ENCODE results near the gene PPP1R10. TPM values are rescaled to one million over a fixed set of nuclear protein-coding genes. Genes with fewer than 3 reads are reported as not detected.

The PPP1R10 gene
- total RNA-seq (2022; extraction: Qiagen RNA extraction), result 26.5 to 49.0 TPM (median 36.6 TPM) in 5 replicates

GRCh38 chr6:30616811-30617564 is at the start of gene PPP1R10:
Gene PPP1R10, minus strand, starts transcription at chr6:30617243. Its CDS starts 7,299 bp downstream, at chr6:30609944.

DNA sequence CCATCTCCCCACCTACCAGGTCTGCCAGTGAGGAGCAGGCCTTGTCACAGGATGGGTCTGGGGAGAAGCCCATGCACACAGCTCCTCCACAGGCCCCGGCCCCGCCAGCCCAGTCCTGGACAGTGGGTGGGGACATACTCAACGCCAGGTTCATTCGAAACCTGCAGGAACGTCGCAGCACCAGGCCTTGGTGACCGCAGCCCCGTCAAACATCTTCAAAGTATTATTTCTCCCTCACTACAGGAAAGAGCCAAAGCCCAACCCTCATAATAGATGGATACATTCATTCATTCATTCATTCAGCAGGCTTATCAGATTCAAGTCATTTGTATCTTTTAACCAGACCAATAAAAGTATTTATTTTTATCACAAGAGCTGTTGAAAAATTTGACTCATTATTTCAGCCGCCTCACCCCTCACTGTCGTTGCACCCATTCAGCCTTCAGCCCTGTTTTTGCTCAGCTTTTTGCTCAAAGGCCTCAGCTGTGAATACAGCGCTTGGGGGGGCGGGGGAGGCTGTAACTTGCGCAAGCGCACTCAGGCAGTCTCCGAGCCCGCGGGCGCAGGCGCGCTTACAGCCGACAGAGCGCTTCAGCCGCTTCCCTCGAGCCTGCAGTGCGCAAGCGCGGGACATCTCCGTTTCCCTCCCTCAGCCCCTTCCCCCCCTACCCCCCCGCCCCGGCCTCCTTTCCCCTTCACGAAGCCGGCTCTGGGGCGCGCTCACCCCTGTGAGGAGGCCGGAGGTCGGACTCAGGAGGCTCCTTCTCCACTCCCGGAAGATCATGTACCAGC is 29.6 kb upstream of the PPP1R10 start, which contains the start of gene C6orf136:
Gene C6orf136 (plus strand): TSS at position 684 of the 792 bp plus-strand sequence. CDS start 99 bp downstream, at position 783.

GRCh38 chr6:30626484-30627366 is 9.7 kb upstream of the PPP1R10 start, which contains the start of gene ATAT1:
Gene ATAT1, plus strand, starts transcription at chr6:30626874.

DNA sequence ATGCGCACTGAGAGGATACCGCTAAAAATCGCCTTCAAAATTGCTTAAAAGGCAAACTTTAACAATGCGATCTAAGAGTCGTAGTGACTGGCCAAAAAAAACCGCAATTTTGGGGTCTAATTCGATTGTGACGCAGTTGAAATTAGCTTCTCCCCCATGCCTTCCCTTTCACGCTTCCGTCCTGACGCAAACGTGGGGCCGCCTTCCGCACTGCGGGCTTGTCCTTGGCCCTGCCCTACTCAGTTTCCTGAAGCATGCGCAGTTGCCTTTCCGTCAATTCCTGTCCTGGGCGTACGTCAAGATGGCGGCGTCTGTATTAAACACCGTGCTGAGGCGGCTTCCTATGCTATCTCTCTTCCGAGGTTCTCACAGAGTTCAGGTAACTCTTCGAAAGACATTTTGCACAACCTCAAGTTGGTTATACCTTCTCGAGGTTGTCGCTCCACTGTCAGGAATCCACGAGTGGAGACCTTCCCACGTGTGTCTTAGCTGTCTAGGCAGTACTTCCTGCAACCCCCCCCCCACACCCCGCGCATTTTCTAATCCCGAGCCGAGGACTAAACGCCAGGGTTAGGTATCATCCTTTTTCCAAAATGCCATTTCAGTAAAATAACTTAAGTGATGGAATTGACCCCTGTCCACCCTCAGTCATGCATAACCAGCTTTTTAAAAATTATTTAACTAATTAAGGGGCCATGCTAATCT is 674 bp upstream of the PPP1R10 start, which contains the start of gene MRPS18B:
Gene MRPS18B (plus strand): TSS at position 276 of the 705 bp plus-strand sequence. CDS start 26 bp downstream, at position 302.

GRCh38 chr6:30571075-30571761 is 45.8 kb downstream of the PPP1R10 start, which contains the start of gene ABCF1:
Gene ABCF1, plus strand, starts transcription at chr6:30571442. Its CDS starts 46 bp downstream, at chr6:30571488.

GRCh38 chr6:30556906-30557682 is 59.9 kb downstream of the PPP1R10 start, which contains the start of gene PRR3:
Gene PRR3, plus strand, starts transcription at chr6:30557295. Its CDS starts 50 bp downstream, at chr6:30557345.

DNA sequence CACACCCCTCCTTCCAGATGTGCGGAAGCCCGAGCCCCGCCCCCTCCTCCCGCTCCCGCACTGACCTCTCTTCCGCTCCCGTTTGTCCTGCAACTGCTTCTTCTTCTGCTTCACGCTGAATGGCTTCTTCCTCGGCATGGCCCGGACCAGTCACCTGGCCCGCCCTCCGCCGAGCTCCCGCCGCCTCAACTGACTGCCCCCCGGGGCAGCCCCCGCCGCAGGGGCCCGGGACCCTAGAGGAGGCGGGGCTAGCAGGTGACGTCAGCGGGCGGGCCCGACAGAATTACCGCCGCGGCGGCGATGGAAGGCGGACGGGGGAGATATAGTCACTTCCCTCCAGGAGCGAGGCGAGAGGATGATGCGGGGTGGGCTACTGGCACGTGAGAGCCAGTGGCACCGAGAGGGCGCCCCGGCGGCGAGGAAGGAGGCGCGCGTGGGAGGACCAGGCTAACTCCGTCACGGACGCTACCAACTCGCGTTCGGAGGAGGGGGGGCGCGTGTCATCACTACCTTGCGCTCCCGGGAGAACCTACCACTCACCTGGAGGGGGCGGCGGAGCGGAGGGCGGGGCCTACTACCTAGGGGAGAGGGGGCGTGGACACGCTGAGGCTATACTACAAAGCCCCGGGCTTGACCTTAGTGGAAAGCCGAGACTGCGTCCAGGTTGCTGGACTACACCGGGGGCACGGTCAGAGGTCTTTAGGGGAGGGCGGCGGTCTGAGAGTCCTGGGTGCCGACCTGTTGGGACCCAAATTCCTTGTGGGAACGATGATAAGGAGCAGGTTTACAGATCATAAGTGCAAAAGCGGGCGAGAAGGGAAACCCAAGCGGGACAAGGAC is 60.8 kb downstream of the PPP1R10 start, which contains the start of gene GNL1:
Gene GNL1 (minus strand): TSS at position 424 of the 840 bp plus-strand sequence. CDS start 286 bp downstream, at position 138.

Other genes starting within 250 kb of the PPP1R10 start
- gene HLA-E, start 127.7 kb downstream of the PPP1R10 start, total RNA-seq (2022; extraction: Qiagen RNA extraction), result 56.3 to 63.3 TPM (median 57.9 TPM) in 5 replicates
- 27.1 to 31.7 TPM (median 28.9 TPM) in 5 replicates for gene GNL1, start 60.8 kb downstream of the PPP1R10 start, total RNA-seq (2022; extraction: Qiagen RNA extraction)
- 13.3 to 18.8 TPM (median 18.4 TPM) in 5 replicates for gene PRR3, start 59.9 kb downstream of the PPP1R10 start, total RNA-seq (2022; extraction: Qiagen RNA extraction)
- gene ABCF1, start 45.8 kb downstream of the PPP1R10 start, total RNA-seq (2022; extraction: Qiagen RNA extraction), result 51.7 to 57.5 TPM (median 54.5 TPM) in 5 replicates
- 66.3 to 102 TPM (median 69.2 TPM) in 5 replicates for gene MRPS18B, start 597 bp upstream of the PPP1R10 start, total RNA-seq (2022; extraction: Qiagen RNA extraction)
- 4.5 to 6.6 TPM (median 6.2 TPM) in 5 replicates for gene ATAT1, start 9.6 kb upstream of the PPP1R10 start, total RNA-seq (2022; extraction: Qiagen RNA extraction)
- gene C6orf136, start 29.9 kb upstream of the PPP1R10 start, total RNA-seq (2022; extraction: Qiagen RNA extraction), result 9.2 to 13.8 TPM (median 13.5 TPM) in 5 replicates
- gene DHX16, start 55.8 kb upstream of the PPP1R10 start, total RNA-seq (2022; extraction: Qiagen RNA extraction), result 24.2 to 31.4 TPM (median 29.6 TPM) in 5 replicates
- gene PPP1R18, start 69.4 kb upstream of the PPP1R10 start, total RNA-seq (2022; extraction: Qiagen RNA extraction), result 37.7 to 47.4 TPM (median 43.5 TPM) in 5 replicates
- 20.2 to 28.4 TPM (median 27.5 TPM) in 5 replicates for gene NRM, start 73.7 kb upstream of the PPP1R10 start, total RNA-seq (2022; extraction: Qiagen RNA extraction)
- 12.9 to 19.2 TPM (median 17.7 TPM) in 5 replicates for gene MDC1, start 100.0 kb upstream of the PPP1R10 start, total RNA-seq (2022; extraction: Qiagen RNA extraction)
- 781 to 989 TPM (median 940 TPM) in 5 replicates for gene TUBB, start 103.1 kb upstream of the PPP1R10 start, total RNA-seq (2022; extraction: Qiagen RNA extraction)
- gene FLOT1, start 125.4 kb upstream of the PPP1R10 start, total RNA-seq (2022; extraction: Qiagen RNA extraction), result 74.1 to 99.1 TPM (median 94.5 TPM) in 5 replicates
- gene IER3, start 127.3 kb upstream of the PPP1R10 start, total RNA-seq (2022; extraction: Qiagen RNA extraction), result 39.2 to 58.3 TPM (median 55.1 TPM) in 5 replicates

Measured in A549 treated with dexamethasone at 1 μM for 4 hours (cell line).